ENCODE data around the gene GDPD4.
"Not testable (repeated sequence)": the region's sequence is repeated elsewhere in the genome, so short reads cannot be mapped to it uniquely, and the experiment has no call there.

The GDPD4 gene

GRCh38 chr11:77301510-77301909, at the start of gene GDPD4:
Gene GDPD4, minus strand, starts transcription at chr11:77301686. Its CDS starts 16,549 bp downstream, at chr11:77285137.
- no peak for DNase-seq

GRCh38 chr11:77347948-77348347, 46.5 kb upstream of the GDPD4 start:
- no peak for DNase-seq

GRCh38 chr11:77346906-77347603, 45.6 kb upstream of the GDPD4 start:
- DNase-seq: no peak

GRCh38 chr11:77345621-77346020, 44.1 kb upstream of the GDPD4 start:
- DNase-seq: no peak

GRCh38 chr11:77340501-77340900, 39.0 kb upstream of the GDPD4 start:
- DNase-seq: no peak

- DNase-seq: no peak
Observed at GRCh38 chr11:77332259-77332658, 30.8 kb upstream of the GDPD4 start.

GRCh38 chr11:77325159-77325558, 23.7 kb upstream of the GDPD4 start:
- DNase-seq: no peak

- DNase-seq: no peak
Observed at GRCh38 chr11:77324508-77324907, 23.0 kb upstream of the GDPD4 start.

GRCh38 chr11:77322926-77323590, 21.6 kb upstream of the GDPD4 start:
- DNase-seq: no peak

- no peak for DNase-seq
Observed at GRCh38 chr11:77322506-77322905, 21.0 kb upstream of the GDPD4 start.

- DNase-seq: no peak
Observed at GRCh38 chr11:77320351-77320750, 18.9 kb upstream of the GDPD4 start.

- no peak for DNase-seq
Observed at GRCh38 chr11:77318600-77318999, 17.1 kb upstream of the GDPD4 start.

- DNase-seq: no peak
Observed at GRCh38 chr11:77316733-77317342, 15.4 kb upstream of the GDPD4 start.

GRCh38 chr11:77312107-77312506, 10.6 kb upstream of the GDPD4 start:
- DNase-seq: no peak

GRCh38 chr11:77311701-77312100, 10.2 kb upstream of the GDPD4 start:
- DNase-seq: no peak

GRCh38 chr11:77310721-77311120, 9.2 kb upstream of the GDPD4 start:
- no peak for DNase-seq

GRCh38 chr11:77309401-77310085, 8.1 kb upstream of the GDPD4 start:
- DNase-seq: no peak

GRCh38 chr11:77308838-77309237, 7.4 kb upstream of the GDPD4 start:
- DNase-seq: no peak

- DNase-seq: no peak
Observed at GRCh38 chr11:77303328-77303727, 1.8 kb upstream of the GDPD4 start.

- no peak for DNase-seq
Observed at GRCh38 chr11:77302752-77303151, 1.3 kb upstream of the GDPD4 start.

GRCh38 chr11:77300695-77301094, 791 bp downstream of the GDPD4 start:
- DNase-seq: no peak

- DNase-seq: not testable (repeated sequence)
Observed at GRCh38 chr11:77300028-77300427, 1.5 kb downstream of the GDPD4 start.

GRCh38 chr11:77299528-77299993, 1.9 kb downstream of the GDPD4 start:
- no peak for DNase-seq

GRCh38 chr11:77294040-77294439, 7.4 kb downstream of the GDPD4 start:
- DNase-seq: no peak
